Fibroblast of peridontal ligament (primary cell): ENCODE data around the gene STRIP1.

Experiments
- DNase-seq: peaks from one replicate; pipeline ENCODE4 v3.0.0-alpha.2; 2010; ENCODE audit errors: extremely low read depth

STRIP1 gene

GRCh38 chr1:110034451-110035235 lies at the start of gene STRIP1:
Gene STRIP1, plus strand, starts transcription at chr1:110034624. Its CDS starts 14 bp downstream, at chr1:110034638.
- peak; percentile 99 for DNase-seq

GRCh38 chr1:109985247-109986053 lies 49.0 kb upstream of the STRIP1 start:
- no peak for DNase-seq

GRCh38 chr1:109986054-109986444 lies 48.4 kb upstream of the STRIP1 start:
- DNase-seq: no peak

GRCh38 chr1:109988349-109988914 lies 46.0 kb upstream of the STRIP1 start:
- DNase-seq: no peak

GRCh38 chr1:109989506-109990301 lies 44.7 kb upstream of the STRIP1 start:
- DNase-seq: no peak

- no peak for DNase-seq
These were observed 44.1 kb upstream of the STRIP1 start for GRCh38 chr1:109990302-109990653.

- DNase-seq: no peak
These were observed 43.0 kb upstream of the STRIP1 start for GRCh38 chr1:109991400-109991925.

- DNase-seq: no peak
These were observed 40.5 kb upstream of the STRIP1 start for GRCh38 chr1:109993885-109994284.

- no peak for DNase-seq
These were observed 39.8 kb upstream of the STRIP1 start for GRCh38 chr1:109994654-109995053.

- DNase-seq: no peak
These were observed 38.9 kb upstream of the STRIP1 start for GRCh38 chr1:109995536-109995935.

- peak; percentile 69 for DNase-seq
These were observed 37.9 kb upstream of the STRIP1 start for GRCh38 chr1:109996476-109996875.

- DNase-seq: no peak
These were observed 37.1 kb upstream of the STRIP1 start for GRCh38 chr1:109997204-109997866.

GRCh38 chr1:109997867-109998229 lies 36.6 kb upstream of the STRIP1 start:
- no peak for DNase-seq

GRCh38 chr1:110002695-110003094 lies 31.7 kb upstream of the STRIP1 start:
- no peak for DNase-seq

GRCh38 chr1:110003747-110004428 lies 30.5 kb upstream of the STRIP1 start:
- peak; percentile 97 for DNase-seq

- no peak for DNase-seq
These were observed 29.8 kb upstream of the STRIP1 start for GRCh38 chr1:110004583-110004982.

GRCh38 chr1:110005971-110006370 lies 28.5 kb upstream of the STRIP1 start:
- no peak for DNase-seq

GRCh38 chr1:110006516-110006915 lies 27.9 kb upstream of the STRIP1 start:
- no peak for DNase-seq

GRCh38 chr1:110007046-110007830 lies 27.2 kb upstream of the STRIP1 start:
- no peak for DNase-seq
